C4-2B (cell line): ENCODE measurements around the gene SPAG17.

Experiments used
- H3K27ac ChIP-seq: fragments of 450-650 bp; 2 replicates; pipeline ENCODE4 v1.5.1; 2017
- CTCF ChIP-seq: fragments of 450-650 bp; conservative IDR thresholded peaks from 2 replicates; pipeline ENCODE4 v1.5.1; 2017; ENCODE audit warnings: mild to moderate bottlenecking
- ZFX ChIP-seq: fragments of 450-650 bp; IDR thresholded peaks from 2 replicates; pipeline ENCODE4 v1.6.1; 2017

SPAG17 gene

GRCh38 chr1:118200836-118201235 is 15.8 kb upstream of the SPAG17 start:
- H3K27ac ChIP-seq, result no peak overlapping the region

DNA sequence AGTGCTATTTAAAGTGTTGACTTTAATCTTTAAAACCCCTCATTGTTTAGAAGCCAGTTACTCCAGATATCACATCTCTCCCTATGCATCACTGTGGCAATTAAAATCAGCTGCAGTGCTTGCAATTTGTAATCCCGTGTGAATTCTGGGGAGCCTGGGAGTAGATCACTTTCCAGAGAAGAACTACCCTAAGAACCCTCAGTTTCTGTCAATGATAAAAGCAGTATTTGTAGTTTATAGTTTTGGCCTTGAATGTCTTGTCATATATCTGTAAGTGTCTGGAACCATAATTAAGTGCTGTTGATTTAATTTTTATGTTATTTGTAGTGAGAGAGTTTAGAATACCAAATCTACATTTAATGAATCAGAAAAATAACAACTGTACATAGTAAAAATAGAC is 5.5 kb upstream of the SPAG17 start:
- TF ChIP-seq CTCF, result no peak
- no peak for TF ChIP-seq ZFX
- H3K27ac ChIP-seq, result no peak overlapping the region

More at GRCh38 chr1:118200836-118201235, 15.8 kb upstream of the SPAG17 start:
- TF ChIP-seq ZFX, result no peak
- TF ChIP-seq CTCF, result no peak

DNA sequence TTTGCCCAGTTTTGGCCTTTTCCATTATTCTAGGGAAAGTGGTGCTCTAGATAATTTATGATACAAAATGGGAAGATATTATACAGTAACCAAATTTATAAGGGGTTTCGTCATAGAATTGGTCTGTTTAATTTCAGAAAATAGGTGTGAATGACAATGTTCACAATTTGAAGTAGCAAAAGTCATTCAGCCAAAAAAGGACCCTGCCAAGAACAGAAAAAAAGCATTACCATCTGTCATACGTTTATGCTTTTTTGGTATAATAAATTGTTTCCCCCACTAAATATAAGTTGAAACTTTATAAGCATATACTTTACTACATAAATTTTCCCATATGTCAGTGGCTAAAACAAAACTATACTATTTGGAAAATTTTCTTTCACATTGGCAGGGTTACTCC is 4.5 kb upstream of the SPAG17 start:
- no peak overlapping the region for H3K27ac ChIP-seq
- TF ChIP-seq ZFX (no peak), CTCF (no peak)

DNA sequence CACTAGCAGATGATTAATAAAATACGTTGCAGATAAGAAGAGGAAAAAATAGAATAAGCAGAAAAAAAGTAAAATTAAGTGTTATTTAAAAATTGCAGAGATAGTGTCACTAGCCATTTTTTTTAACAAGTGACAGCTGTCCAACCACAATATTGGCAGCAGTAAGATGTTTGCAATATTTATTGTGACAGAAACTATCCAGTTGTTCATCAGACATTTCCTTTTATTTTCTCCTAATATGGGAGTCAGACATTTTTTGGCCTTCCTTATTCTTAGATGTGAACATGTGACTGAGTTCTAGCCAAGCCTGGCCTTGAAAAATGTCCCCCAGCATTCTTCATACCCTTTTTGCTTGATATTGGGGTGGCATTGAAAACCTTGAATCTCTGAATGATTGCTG is 3.4 kb upstream of the SPAG17 start:
- TF ChIP-seq CTCF (no peak), ZFX (no peak)

GRCh38 chr1:118186026-118186425 is 998 bp upstream of the SPAG17 start:
- no peak overlapping the region for H3K27ac ChIP-seq
- no peak for TF ChIP-seq ZFX

More for the DNA sequence above, 3.4 kb upstream of the SPAG17 start:
- no peak overlapping the region for H3K27ac ChIP-seq

DNA sequence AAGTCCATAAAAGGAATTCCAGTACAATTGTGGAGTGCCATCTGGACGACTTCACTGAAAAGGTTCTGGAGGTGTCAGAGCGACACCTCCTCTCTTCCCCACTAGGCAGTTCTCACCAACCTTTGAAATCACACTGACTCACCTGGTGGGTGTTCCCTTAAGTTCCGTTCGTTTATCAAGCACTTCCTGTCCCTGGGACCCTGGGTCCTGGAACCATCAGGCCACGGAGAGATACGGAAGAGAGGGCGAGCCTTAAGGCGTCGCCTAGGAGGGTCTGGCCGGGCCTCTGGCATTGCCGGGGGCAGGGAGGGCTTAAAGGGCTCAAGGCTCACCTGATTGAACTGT is 317 bp downstream of the SPAG17 start:
- H3K27ac ChIP-seq, result no peak overlapping the region
- TF ChIP-seq CTCF (no peak), ZFX (no peak)

DNA sequence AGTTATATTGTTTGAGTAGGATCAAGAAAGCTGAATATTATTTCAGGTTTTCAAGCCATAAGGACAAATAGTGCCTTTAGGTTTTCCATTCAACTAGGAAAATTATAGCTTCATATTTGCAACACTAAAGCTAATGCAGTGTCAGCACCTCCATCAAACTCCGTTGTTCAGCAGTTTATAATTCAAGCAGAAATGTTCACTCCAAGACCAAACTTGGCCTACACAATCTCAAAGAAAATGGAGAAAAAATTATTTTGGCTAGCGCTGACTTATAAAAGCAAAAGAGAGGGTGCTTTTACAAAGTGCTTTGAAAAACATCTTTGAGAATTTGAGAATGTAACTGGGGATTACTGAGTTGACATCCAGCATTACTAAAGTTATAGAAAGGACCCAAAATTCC is 1.4 kb downstream of the SPAG17 start:
- no peak overlapping the region for H3K27ac ChIP-seq
- no peak for TF ChIP-seq ZFX
- TF ChIP-seq CTCF, result no peak

GRCh38 chr1:118177998-118178397 is 7.0 kb downstream of the SPAG17 start:
- no peak overlapping the region for H3K27ac ChIP-seq
- TF ChIP-seq ZFX (no peak), CTCF (no peak)
